Astrocyte of the spinal cord (primary cell): Measurements from ENCODE around the gene SPINT2.

Experiments
- DNase-seq: peaks from one replicate; pipeline ENCODE4 v3.0.0; 2011; ENCODE audit warnings: low read depth, low spot score
- H3K4me3 ChIP-seq: 2 replicates; pipeline ENCODE4 v1.5.1; 2011; ENCODE audit warnings: low read depth, mild to moderate bottlenecking, low read length, moderate library complexity
- in situ Hi-C: cut with HindIII; loops from 2 replicates; pipeline ENCODE4 v1.10.0; 2017; ENCODE audit warnings: low sequenced_read_pairs
- TF ChIP-seq, protein P1 (sequence below): IDR thresholded peaks from 2 replicates; pipeline ENCODE4 v1.5.1; 2012; ENCODE audit warnings: low read depth, mild to moderate bottlenecking, low read length, inconsistent platforms

Gene SPINT2

DNA sequence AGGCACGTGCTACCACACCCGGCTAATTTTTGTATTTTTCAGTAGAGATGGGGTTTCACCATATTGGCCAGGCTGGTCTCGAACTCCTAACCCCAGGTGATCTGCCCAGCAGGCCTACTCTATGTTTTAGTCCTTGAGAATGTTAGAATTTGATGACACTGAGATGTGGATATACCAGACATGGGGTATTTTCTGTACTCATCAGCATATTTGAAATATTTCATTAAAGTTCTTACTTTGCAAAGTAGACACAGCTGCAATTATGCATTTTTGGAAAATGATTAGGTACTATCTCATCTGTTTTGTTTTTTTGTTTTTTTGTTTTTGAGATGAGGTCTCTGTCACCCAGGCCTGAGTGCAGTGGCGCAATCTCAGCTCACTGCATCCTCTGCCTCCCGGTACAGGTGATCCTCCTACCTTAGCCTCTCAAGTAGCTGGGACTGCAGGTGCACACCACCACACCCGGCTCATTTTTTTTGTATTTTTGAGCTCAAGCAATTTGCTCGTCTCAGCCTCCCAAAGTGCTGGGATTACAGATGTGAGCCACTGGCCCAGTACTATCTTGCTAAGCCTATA, 12.7 kb downstream of the SPINT2 start:
- no peak overlapping the region for H3K4me3 ChIP-seq
- TF ChIP-seq, protein P1, sequence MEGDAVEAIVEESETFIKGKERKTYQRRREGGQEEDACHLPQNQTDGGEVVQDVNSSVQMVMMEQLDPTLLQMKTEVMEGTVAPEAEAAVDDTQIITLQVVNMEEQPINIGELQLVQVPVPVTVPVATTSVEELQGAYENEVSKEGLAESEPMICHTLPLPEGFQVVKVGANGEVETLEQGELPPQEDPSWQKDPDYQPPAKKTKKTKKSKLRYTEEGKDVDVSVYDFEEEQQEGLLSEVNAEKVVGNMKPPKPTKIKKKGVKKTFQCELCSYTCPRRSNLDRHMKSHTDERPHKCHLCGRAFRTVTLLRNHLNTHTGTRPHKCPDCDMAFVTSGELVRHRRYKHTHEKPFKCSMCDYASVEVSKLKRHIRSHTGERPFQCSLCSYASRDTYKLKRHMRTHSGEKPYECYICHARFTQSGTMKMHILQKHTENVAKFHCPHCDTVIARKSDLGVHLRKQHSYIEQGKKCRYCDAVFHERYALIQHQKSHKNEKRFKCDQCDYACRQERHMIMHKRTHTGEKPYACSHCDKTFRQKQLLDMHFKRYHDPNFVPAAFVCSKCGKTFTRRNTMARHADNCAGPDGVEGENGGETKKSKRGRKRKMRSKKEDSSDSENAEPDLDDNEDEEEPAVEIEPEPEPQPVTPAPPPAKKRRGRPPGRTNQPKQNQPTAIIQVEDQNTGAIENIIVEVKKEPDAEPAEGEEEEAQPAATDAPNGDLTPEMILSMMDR = no peak
- in situ Hi-C loops = no loop called here
- DNase-seq = no peak

DNA sequence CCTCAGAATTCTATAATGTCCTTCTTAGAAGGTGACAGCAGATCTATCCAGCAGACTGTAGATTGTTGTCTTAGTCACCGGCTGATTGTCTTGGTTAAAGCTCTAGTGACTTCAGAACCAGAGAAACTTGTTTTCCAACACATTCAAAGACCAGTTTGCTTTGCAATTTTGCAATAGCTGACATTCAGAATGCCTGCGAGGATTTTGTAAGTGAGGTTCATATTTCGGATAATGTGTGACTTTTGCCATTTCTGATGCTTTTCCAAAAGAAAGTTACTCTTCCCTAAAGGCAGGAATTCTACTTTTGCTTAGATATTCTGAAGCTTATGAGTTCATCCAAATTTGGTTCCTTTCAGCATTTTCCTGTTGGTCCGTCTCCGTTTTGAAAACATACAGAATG, 13.2 kb downstream of the SPINT2 start:
- H3K4me3 ChIP-seq = no peak overlapping the region
- in situ Hi-C loops = no loop called here
- TF ChIP-seq, protein P1 = no peak
- DNase-seq = no peak

DNA sequence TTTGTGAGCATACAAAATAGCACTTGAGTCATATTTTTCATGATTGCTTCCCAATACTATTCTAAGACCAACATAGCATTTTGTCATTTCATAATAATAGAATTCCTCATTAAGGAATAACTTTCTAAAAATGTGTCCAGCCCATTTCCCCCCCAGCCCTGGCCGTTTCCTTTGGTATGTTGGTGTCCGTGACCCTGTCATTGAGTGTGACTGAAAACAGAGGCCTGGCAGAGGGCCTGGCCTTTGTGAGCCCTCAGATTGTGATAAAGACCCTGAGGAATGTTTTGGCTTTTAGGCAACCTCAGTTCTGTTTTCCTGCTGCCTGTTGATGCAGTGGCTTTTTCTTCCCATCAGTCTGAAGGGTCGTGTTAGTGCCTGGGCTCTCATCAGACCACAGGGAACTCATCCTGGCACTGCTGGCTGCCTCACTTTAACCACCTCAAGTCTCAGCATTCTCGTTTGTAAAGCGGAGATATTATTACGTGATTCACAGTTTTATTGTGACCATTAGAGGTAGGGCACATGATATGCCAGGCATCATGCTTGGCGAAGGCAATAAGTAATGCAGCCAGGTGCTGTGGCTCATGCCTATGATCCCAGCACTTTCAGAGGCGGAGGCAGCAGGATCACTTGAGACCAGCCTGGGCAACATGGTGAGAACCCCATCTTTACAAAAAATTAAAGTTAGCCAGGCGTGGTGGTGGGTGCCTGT, 13.8 kb downstream of the SPINT2 start:
- H3K4me3 ChIP-seq = no peak overlapping the region
- no peak for DNase-seq
- TF ChIP-seq, protein P1 = no peak
- in situ Hi-C loops = no loop called here

DNA sequence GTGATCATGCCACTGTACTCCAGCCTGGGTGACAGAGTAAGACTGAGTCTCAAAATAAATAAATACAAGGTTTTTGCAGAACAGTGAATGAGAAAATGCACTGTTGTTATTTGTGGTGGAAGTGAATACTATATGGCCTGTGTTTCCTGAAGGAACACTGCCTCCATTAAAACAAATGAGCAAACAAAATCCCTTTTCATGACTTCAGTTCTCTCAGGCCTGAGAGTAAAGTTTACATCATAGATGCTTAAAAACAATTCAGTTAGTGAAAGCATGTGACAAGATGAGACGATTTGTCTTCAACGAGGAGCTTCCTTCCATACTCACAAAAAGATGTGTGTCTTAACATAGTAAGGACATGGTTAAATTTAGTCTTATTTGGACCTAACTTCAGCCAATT, 14.4 kb downstream of the SPINT2 start:
- in situ Hi-C loops = no loop called here
- TF ChIP-seq, protein P1 = no peak
- no peak overlapping the region for H3K4me3 ChIP-seq

DNA sequence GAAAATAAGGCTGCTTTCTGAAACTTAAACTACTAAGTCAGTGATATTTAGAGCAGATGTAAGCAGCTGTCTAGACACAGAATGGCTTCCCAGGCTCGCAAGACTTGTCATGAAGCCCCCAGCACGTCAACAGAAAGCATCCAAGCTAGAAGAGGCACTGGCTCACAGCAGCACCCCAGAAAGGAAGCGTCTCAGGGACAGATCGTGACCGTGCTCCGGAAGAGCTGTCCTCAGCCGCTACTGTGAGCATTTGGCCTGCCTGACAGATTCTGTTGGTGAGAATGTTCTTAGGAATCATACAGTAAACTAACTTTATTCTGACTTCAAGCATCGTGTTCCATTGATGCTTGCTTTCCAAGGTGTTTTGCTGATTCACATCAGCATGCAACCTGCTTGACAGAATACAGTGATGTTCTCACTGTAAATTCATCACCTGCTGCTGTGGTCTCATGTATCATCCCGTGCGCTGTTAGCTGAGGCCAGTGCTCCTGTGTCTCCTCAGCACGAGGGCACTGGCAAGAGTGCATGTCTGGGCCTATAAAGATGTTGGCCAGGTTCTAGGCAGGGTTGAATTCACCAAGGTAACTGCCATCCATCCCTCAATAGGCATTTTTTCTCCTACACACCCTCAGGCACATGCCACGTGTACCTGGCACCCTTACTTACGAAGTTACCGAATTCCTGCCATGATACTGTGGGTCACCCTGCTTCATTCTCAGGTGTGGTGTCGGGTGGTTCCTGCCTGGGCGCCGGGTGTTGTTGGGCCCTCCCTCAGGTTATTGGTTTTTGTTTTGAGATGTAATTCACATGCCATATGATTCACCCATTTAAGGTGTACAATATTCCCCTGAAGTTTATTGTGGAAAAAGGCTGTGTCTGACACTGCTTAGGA, 15.9 kb downstream of the SPINT2 start:
- DNase-seq = no peak
- TF ChIP-seq, protein P1 = no peak
- H3K4me3 ChIP-seq = no peak overlapping the region
- in situ Hi-C loops = no loop called here

More for the DNA sequence above, 14.4 kb downstream of the SPINT2 start:
- DNase-seq = no peak

DNA sequence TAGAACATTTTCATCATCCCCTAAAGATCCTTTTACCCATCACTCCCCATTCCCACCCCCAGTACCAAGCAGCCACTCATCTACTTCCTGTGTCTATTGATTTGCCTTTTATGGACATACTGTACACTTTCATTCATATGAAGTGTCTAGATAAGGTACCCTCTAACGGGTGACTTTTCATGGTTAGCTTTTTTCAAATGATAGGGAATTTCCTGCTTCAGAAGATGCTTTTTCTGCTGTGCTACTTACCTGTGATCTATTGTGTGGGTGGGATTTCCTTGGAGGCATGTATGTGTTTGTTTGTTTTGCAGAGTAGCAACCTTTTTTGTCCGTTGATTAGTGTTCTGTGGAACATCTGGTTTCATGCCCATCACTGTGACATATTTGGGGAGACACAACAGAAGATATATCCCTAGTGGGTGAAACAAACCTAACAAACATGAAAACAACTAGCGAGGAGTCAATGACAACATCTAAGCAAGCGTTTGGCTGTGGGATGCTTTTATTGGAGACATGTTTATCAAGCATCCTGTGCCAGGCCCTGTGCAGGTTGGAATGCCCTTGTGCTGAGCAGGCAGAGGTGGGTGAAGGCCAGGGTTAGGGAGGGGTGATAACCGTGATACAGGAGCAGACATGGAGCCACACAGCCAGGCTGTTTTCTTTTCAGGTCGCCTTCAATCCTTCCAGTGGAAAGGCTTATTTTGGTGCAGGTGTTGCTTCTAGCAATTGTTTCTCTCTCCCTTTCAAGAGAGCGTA, 17.6 kb downstream of the SPINT2 start:
- no peak for DNase-seq
- H3K4me3 ChIP-seq = no peak overlapping the region
- TF ChIP-seq, protein P1 = no peak
- in situ Hi-C loops = no loop called here
